GM18870 (cell line): ENCODE results near the gene LTB4R2.
A peak's percentile ranks its signal among the peaks of the same experiment; 100 is the strongest.
"Not testable (repeated sequence)": the region's sequence is repeated elsewhere in the genome, so short reads cannot be mapped to it uniquely, and the experiment has no call there.

ENCODE experiments used
- ATAC-seq: cut with Tn5 transposase; IDR thresholded peaks from one replicate; pipeline ENCODE4 v1.9.1; 2021; ENCODE audit warnings: moderate library complexity; ENCODE audit not compliant: unreplicated experiment

LTB4R2 gene

DNA sequence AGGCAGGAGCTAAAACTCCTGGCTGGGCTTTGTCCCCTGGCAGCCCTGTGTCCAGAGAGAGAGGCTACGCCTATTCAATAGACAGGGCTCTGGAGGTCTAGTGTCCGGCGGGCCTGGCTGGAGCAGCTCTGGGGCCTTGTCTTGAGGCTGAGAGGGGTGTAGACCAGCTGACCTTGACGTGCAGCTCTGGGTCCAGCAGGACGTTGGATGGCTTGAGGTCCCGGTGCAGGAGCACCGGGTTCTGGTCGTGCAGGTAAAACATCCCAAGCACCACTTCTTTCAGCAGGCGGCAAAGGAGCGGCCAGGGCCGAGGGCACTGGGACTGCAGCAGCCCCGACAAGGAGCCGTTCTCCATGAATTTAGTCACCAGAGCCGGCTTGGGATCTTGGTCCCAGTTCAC, 28.9 kb downstream of the LTB4R2 start:
- no peak for ATAC-seq

DNA sequence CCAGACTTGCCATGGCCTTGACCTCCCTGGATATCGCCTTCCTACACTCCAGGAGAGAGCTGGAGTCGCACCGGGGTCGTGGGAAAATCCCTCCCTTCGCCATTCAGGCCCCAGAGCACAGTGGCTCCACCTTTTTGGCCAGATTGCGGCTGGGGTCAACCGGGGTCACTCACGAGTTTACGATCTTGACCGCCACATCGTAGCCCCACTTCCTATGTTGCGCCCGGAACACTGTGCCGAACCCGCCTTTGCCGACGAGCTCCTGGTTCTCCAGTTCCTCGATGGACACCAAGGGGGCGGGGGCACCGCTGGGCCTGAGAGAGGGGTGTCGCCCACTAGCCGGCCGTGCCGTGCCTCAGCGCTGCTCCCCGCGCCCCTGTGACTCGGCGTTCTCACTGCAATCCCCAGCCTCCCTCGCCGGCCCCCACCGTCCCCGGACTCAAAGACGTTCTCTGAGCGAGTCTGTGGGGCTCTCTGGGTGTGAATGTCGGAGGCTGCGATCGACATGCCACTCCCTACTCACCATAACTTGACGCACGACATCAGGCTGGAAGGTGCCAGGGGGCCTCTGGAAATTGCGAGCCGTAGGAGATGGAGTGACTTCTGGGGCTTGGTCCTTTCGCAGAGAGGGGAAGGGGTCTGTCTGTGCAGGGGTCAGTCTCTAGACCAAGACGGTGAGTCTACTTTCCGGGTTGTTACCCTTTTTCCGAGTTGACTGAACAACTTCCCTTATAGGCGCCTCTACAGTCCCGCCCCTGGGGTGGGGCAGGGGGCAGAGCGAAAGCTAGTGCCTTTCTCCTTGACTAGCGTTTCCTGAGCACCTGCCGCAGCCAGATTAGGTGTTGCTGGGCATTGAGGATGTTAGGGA, 29.6 kb downstream of the LTB4R2 start, which contains the start of gene RIPK3:
Gene RIPK3, minus strand, starts transcription at position 708 of the 868 bp plus-strand sequence. Its CDS starts 165 bp downstream, at position 543.
- ATAC-seq: peak; percentile 71

DNA sequence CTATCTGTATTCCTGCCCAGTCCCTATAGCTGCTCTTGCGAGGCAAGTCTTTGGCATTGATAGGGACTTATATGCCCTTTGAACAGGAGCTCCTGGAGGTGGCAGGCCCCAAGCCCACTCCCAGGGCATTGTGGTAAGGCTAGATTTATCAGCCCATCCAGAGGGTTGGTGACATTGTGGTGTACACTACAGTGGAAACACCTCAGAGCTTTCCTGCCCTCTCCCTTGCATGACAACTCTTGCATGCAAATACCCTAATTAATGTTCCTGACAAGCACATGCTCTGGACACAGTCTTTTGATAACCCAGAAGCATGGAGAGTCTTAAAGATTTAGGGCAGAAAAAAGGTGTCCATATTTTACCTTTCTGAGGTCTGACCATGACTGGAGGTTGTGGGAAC, 30.7 kb downstream of the LTB4R2 start:
- no peak for ATAC-seq

DNA sequence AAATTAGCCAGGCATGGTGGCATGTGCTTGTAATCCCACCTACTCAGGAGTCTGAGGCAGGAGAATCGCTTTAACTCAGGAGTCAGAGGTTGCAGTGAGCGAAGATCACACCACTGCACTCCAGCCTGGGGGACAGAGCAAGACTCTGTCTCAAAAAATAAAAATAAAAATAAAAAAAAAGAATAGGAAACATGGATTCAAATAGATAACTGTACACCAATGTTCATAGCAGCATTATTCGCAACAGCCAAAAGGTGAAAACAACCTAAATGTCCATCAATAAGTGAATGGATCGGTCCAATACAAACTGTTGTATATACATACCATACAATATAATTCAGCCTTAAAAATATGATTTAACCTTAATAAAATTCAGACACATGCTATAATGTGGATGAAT, 32.9 kb downstream of the LTB4R2 start:
- no peak for ATAC-seq

DNA sequence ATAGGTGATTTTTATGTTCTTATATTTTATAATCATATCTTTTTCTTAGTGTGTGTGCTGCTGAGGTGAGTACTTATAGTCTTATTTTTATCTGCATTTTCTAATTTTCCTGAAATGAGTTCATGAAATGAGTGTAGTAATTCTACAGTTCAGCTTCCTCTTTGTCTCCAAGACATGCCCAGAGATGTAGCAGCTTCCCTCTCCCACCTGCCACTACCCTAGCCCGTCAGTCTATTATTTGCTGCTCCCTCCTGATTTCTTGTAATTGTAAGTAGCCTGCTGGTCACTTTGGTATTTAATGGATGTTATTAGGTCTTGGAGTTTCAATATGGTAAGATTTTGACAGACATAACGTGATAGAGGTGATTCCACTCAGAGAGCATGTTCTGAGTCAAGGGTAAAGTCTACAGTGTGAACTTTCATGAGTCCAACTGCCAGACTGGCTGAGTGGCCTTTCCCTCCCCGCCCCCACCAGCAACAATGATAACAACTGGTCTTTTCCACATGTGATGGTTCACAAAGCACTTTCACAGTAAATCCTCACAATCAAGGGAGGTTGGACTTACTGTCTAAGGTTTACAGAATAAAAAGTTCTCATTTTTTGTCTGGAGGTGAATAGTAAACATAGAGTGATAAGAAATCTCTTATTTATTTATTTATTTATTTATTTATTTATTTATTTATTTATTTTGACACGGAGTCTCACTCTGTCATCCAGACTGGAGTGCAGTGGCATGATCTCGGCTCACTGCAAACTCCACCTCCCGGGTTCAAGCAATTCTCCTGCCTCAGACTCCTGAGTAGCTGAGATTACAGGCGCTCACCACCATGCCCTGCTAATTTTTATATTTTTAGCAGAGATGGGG, 34.1 kb downstream of the LTB4R2 start:
- no peak for ATAC-seq

DNA sequence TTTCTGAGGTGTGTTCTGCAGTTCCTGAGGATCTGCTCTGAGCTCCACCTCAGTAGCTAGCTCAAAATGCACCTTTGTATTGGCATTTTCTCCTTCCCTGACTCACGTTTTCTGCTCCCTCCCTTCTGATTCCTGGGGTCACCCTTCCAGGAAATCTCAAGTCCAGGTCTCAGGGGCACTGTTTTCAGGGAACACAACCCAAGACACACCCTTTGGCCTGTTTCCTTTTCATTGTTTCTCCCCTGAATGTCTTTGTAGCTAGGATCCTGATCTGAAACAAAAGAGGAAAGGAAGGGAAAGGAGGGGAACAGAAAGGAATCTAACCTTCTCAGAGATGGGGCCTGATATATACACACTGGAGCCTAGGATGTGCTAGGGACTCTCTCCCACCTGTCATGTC, 37.2 kb downstream of the LTB4R2 start:
- ATAC-seq: no peak

DNA sequence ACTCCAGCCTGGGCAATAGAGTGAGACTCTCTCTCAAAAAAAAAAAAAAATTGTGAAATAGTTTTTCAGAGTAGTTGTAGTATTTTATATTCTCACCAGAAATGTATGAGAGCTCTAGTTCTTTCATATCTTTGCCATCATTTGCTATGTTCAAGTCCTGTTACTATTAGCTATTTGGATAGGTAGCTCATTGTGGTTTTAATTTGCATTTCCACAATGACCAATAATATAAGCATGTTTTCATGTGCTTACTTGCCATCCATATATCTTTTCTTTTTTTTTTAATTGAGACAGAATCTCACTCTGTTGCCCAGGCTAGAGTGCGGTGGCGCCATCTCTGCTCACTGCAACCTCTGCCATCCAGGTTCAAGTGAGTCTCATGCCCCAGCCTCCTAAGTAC, 38.2 kb downstream of the LTB4R2 start:
- ATAC-seq: no peak

DNA sequence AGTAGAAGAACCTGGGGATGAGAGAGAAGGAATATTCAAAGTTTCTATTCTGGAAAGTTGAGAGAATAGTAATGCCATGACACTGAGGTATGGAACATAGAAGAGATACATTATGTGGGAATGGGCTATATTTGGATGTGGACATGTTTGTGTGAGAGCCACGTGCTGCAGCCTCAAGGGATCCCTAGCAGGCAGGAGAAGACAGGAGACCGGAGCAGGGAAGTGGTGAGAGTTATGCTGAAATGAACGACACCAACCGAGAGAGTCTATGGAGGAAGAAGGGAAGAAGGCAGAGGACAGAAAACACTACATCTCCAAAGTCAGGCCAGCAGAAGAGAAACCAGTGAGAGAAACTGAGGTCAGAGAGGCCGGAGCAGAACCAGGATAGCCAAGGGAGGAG, 39.8 kb downstream of the LTB4R2 start:
- no peak for ATAC-seq

DNA sequence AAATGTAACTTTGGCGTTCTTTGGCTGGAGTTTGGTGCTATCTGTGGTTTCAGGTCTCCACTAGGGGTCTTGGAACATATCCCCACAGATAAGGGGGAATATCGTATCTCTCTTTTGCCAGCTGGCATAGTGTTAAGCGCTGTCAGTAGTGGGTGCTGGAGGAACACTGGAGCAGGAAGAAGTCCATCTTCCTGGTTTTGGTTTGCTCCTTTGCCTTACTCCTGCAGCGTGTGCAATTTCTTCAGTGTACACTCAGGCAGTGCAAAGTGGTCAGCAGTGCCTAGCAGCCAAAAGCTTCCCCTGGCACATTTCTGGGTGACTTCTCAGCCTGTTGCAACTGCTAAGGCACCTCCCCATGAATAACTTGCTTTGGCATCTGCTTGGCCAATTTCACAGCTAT, 41.6 kb downstream of the LTB4R2 start:
- no peak for ATAC-seq

DNA sequence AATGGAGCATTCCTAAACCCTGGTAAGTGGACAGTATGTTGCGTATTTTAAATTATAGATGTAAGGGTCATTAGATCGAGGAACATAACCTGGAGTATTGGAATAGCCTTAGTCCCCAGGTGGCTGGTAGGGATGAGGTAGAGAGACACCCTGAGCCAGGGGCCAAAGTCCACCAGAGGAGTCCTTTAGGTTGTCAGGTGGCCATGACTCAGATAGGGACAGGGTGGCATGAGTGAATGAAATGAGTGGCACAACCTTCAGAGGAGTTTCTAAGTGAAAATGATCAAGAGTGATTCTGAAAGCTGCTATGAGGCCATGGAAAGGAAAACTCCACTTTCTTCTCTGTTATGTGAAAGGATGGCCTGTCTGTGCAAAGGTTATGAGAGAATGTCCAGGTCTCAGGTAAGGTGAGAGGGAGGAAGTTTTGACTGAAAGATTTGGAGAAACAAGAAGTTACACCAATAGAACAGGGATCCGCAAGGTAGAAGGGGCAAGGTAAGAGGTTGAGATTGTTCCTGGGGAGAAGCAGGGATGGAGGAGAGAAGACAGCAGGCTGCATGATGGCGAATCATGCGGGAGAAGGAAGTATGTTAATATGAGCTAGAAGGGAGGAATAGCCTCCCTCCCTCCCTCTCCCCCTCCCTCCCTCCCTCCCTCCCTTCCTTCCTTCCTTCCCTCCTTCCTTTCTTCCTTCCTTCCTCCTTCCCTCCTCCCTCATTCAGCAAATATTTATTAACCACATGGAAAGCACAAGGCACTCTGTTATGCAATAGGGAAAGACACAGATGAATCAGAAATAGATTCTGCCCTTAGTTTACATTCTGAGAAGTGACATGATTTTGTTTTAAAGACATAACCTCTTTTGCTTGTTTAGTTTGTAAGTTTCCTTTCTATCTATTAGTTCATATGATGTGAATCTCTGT, 43.9 kb downstream of the LTB4R2 start:
- no peak for ATAC-seq

DNA sequence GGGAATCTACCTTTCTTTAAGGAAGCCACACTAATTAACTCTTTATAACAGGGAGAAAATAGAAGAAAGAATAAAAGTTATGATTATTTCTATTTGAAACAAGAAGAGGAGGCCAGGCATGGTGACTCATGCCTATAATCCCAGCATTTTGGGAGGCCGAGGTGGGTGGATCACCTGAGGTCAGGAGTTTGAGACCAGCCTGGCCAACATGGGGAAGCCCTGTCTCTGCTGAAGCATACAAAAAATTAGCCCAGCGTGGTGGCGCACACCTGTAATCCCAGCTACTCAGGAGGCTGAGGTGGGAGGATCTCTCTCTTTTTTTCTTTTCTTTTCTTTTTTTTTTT, 44.5 kb downstream of the LTB4R2 start:
- not testable (repeated sequence) for ATAC-seq

DNA sequence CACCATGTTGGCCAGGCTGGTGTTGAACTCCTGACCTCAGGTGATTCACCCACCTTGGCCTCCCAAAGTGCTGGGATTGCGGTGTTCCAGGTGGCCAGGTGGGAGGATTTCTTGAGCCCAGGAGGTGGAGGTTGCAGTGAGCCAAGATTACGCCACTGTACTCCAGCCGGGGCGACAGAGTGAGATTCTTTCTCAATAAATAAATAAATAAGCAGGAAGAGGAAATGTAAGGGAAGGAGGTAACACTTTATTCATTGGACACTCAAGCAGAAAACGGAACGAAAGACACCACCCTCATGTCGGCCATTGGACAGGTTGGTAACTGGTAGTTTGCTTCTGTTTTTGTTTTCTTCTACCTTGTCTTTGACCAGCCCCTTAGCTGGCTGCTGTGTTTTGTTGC, 45.1 kb downstream of the LTB4R2 start:
- no peak for ATAC-seq

DNA sequence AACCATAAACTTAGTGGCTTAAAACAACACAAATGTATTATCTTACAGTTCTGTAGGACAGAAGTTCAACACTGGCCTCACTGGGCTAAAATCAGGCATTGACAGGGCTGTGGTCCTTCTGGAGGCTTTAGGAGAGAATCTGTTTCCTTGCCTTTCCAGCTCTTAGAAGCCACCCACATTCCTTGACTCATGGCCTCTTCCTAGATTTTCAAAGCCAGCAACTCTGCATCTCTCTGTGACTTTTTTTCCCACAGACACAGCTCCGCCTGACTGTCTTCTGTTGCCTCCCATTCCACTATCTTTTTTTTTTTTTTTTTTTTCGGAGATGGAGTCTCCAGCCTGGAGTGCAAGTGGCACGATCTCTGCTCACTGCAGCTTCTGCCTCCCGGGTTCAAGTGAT, 46.3 kb downstream of the LTB4R2 start:
- no peak for ATAC-seq

DNA sequence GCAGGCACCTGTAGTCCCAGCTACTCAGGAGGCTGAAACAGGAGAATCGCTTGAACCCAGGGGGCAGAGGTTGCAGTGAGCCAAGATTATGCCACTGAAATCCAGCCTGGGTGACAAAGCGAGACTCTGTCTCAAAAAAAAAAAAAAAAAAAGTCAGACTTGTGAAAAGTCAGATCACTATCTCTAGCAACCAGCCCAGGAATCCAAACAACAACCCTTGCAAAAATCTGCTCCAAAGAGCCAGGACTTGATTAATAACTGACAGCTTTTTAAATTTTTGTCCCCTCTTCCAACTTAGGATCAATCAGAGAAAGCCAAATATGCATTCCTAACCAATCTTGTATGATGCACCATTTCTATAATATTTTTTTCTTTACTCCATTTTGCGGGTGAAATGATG, 50.3 kb downstream of the LTB4R2 start:
- ATAC-seq: no peak

DNA sequence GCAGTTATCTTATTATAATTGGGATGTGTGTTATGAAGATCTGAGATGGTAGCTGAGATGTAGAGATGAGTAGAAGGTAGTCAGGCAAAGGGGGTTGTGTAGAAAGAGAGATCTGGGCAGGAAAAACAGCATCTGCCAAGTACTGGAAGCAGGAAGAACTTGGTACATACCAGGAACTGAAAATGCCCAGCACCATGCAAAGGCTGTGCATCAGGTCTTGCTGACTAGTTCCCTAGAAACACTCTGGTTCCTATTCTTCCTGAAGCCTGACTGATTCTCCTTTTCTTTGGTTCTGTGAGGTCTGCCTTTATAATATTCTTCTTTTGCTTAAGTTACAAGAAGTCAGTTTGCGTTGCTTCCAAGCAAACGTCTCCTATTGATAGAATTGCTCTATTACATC, 51.4 kb downstream of the LTB4R2 start:
- no peak for ATAC-seq
